HG02610 (cell line): ENCODE data around the gene IRF6.

Source experiments
- ATAC-seq: cut with Tn5 transposase; IDR thresholded peaks from one replicate; pipeline ENCODE4 v1.9.1; 2021; ENCODE audit warnings: mild to moderate bottlenecking, moderate library complexity; ENCODE audit not compliant: unreplicated experiment

The IRF6 gene

GRCh38 chr1:209805875-209806760 lies at the start of gene IRF6:
Gene IRF6, minus strand, starts transcription at chr1:209806142. Its CDS starts 4,729 bp downstream, at chr1:209801413.
- peak; percentile 86 for ATAC-seq

DNA sequence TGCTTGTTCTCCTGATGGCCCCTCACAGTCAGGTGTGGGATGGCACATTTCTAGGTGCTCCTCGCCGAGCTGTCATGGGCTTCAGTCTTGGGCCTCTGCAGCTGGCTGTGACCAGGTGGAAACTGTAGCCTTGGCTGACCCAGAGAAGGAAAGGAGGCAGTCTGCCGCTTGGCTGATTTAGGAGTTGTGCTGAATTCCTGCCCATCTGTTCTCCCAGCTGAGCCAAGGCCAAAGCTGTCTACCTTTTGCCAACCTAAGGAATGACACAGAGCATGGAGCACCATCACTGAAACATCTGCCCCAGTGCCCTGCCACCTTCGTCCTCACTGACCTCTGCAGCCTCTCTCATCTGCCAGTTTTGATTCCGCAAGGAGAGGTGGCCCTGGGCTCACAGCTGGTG lies 49.7 kb upstream of the IRF6 start:
- ATAC-seq, result no peak

DNA sequence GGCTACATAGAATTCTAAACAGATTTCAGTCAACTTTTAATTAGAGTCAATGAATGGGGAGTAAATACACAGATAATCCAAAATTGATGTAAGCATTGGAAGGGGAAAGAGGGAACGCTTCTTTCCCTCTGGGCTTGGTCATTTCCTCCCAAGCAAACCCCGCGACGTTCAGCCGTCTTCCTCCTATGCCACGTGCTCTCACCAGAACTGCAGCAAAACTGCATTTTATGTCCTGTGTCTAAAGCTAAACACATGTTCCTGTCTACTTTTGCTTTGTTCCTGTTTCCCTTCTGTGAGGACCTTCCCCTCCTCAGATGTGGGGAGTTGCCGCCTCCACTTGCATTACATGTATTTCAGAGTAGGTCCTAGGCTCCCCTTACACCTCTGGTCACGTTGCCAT lies 49.1 kb upstream of the IRF6 start:
- ATAC-seq, result no peak

DNA sequence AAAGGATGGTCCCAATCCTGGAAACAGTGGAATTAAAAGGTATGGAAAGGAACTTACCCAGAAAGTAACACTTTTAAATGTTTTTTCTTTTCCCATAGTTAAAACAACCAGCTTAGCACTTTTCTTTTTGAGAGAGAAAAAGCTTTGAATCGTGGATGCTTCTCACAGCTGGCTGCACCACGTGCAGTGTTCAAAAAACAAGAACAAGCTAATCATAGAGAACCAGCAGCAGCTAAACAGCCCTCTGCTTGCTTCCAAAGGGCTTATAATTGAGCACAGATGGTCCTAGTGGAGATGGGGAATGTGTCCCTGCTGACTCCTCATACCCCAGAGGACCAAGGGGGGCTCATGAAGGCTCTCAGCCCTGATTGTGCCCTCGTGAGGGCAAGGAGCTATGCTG lies 48.3 kb upstream of the IRF6 start:
- no peak for ATAC-seq

DNA sequence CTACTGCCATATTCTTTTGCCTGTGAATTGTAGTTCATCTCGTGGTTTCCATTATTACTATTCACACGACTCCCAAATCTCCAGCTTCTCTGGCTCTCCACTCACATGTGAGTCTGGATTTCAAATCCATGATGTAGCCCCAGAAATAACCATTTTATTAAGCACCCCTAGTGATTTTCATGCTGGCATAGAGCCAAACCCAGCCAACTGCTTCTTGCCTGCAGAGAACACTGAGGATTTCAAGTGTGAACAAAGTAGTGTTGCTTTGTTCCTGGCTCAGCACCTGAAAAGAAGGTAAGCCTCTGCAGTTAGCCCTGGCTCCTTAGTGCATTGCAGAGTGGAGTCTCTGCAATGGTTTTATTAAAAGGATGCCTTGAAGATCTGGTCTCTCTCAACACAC lies 47.7 kb upstream of the IRF6 start:
- ATAC-seq, result no peak

DNA sequence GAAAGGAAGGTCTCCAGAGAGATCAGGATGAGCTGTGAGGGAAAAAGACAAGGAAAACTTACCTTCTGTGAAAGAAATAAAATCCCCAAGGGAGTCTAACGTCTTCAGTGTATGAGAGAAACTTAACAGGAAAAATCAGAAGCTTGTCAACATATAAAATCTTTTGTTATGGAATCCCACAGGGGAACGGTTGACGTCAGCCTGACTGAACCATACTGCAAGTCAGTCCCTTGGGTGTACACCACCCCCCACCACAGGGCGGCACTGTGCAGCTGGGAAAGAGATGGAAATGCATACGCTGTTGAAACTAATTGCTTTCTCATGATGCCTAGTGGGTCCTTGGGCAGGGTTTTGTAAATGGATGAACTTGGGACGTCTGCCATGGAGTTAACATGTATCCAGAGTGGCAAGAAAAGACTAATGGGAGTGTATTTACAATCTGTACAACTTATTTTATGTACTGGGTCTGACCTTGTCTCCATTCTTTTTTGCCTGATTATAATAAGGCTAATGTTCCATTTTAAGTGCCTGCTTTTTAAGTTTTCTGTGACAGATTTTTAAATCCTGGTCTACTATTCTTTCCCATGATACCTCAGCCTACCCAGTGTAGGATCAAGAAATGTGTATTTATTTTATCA lies 44.5 kb upstream of the IRF6 start:
- peak; percentile 91 for ATAC-seq

GRCh38 chr1:209849388-209849787 lies 43.4 kb upstream of the IRF6 start:
- no peak for ATAC-seq

DNA sequence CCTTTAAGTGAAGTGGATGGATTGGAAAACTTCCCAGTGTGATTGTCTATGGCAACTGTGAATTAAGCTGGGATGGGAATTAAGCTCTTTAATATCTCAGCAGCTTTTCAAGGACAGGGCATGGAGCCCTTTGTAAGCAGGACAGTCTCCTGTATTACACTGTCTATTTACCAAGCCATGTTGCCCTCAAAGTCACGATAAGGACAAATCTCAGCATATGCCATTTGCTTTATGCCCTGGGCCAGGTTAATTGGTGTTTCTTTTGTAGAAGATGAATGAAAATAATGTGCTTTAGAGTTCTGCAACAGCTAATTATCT lies 39.4 kb upstream of the IRF6 start:
- ATAC-seq, result no peak

DNA sequence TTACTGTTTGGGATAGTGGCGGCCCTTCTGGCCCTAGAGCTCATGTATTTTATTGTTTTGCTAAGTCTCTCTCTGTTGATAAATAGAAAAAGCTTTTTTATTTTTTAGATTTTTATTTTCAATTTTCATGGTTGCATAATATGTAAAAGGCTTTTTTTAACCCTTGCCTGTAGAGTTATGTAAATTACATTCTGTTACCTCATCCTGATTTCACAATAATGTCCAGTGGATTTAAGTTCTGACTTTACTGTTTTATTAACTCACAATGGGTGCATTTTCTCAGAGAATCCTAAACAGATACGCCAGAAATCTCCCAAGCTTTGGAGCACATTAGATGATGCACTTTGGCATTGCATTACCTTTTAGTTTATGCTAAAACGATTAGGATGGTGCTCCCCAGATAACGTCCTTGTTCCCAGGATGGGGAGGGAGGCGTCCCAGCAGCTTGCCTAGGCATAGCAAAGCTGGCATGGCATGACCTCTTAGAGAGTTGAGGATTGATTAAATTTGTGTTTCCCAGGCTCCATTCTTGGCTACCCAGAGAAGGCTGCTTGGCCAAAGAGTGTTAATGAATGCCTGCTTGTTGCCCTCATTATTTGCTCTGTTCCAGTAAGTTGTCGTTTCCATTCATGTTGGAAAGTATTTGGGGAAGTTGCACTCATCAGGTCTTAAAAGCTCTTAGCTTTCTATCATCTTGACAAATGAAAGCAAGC lies 38.9 kb upstream of the IRF6 start:
- no peak for ATAC-seq

DNA sequence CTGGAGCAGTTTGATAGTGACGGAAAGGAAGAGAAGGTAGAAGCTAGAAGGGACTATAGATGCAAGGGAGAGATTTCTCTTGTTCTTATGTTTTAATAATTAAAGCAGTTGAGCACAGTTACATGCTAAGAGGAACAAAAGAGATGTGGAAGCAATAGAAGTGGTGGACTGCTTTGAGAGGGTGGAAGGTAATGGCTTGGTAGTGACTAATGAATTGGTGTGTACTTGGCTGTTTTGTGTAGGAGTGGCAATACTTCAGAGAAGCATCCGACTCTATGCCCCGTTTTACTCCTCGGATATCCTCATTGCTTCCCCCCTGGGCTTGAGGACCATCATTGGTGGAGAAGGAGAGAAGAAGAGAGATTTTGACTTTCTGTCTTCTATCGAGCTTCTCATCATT lies 34.7 kb upstream of the IRF6 start:
- no peak for ATAC-seq

- no peak for ATAC-seq
Observed at GRCh38 chr1:209839875-209840546, 34.1 kb upstream of the IRF6 start.

GRCh38 chr1:209838537-209838936 lies 32.6 kb upstream of the IRF6 start:
- no peak for ATAC-seq

DNA sequence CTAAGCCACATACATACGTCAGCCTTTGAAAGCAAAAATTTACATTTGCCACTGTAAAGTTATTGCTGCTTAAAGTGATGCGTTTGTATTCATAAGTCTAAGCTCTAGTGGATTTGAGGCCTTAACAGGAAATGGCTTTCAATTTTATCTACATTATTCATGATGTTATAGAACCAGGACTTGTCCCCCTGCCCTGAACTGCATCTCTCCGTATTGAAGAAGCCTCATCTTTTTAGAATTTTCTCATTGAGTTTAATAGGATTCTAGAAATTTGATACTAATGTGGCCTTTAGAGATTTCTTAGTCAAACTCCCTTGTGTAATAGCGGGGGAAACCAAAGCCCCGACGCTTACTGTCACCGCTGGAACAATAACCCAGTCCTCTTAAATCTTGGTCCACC lies 31.7 kb upstream of the IRF6 start:
- ATAC-seq, result no peak

GRCh38 chr1:209835782-209836298 lies 29.9 kb upstream of the IRF6 start:
- ATAC-seq, result no peak

DNA sequence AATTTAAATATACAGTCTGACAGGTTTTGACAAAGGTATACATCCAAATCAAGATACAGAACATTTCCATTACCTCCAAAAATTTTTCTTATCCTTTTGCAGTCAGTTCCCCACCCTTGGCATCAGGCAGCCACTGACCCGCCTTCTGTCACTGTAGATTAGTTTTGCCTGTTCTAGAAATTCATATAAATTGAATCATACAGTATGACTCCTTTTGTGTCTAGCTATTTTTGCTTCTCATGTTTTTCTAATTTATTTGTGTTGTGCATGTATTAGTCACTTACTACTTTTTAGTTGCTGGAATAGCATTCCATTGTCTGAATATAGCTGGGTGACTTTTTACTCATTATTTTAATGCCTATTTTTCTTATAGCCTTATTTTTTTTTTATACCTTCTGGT lies 25.7 kb upstream of the IRF6 start:
- ATAC-seq, result no peak

DNA sequence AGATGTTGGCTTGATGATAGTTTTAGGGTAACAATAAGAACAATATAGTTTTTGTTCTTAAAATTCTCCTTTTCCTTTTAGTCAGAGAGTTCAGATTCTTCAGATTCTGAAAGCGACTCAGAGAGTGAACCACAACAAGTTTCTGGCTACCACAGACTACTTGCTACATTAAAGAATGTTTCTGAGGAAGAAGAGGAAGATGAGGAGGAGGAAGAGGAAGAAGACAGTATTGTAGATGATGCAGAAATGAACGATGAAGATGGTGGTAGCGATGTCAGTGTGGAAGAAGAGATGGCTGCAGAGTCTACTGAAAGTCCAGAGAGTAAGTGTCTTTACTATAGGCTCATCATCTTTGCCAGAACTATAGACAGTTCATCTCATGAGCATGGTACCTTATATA lies 24.8 kb upstream of the IRF6 start:
- no peak for ATAC-seq

- no peak for ATAC-seq
Observed at GRCh38 chr1:209829716-209830115, 23.8 kb upstream of the IRF6 start.

GRCh38 chr1:209827384-209828262 lies 21.7 kb upstream of the IRF6 start, which contains the start of gene UTP25:
Gene UTP25, plus strand, starts transcription at chr1:209827972. Its CDS starts 92 bp downstream, at chr1:209828064.
- ATAC-seq, result peak; percentile 93

- no peak for ATAC-seq
Observed at GRCh38 chr1:209825591-209826434, 19.9 kb upstream of the IRF6 start.
